Panc1 (cell line): ENCODE data around the gene BPIFA1. TPM values are rescaled to one million over a fixed set of nuclear protein-coding genes. Genes with fewer than 3 reads are reported as not detected.

Source experiments
- ATAC-seq: fragments of 200-7000 bp; cut with Tn5 transposase; 2 replicates; pipeline ENCODE4 v1.9.1; 2020; ENCODE audit warnings: mild to moderate bottlenecking, moderate library complexity
- BruUV-seq: library from RNA; stranded (reverse); fragments of 400-500 nt; replicated peaks from 2 replicates; lab custom pipeline; 2021; lab: Mats Ljungman, UMichigan
- CTCF ChIA-PET: fragments of 300-600 bp; sonication (Branson Sonifier 250); formaldehyde crosslinking; loops from one replicate; lab custom pipeline; 2022; ENCODE audit warnings: antibody characterized with exemption; lab: Charles Lee
- POLR2A ChIA-PET: fragments of 300-600 bp; sonication (Branson Sonifier 250); formaldehyde crosslinking; loops from one replicate; lab custom pipeline; 2022; ENCODE audit warnings: antibody characterized with exemption; lab: Charles Lee
- DNase-seq: peaks from one replicate; pipeline ENCODE4 v3.0.0-alpha.2; 2010; ENCODE audit warnings: low read depth, low spot score
- H3K27ac ChIP-seq: 2 replicates; pipeline ENCODE4 v1.5.1; 2011; ENCODE audit warnings: mild to moderate bottlenecking, low read length, inconsistent platforms
- H3K27me3 ChIP-seq: fragments of 200-500 bp; sonication (Bioruptor generic); 2 replicates; pipeline ENCODE4 v1.6.0; 2014; ENCODE audit warnings: low read length, inconsistent platforms; ENCODE audit not compliant: control insufficient read depth, insufficient read depth
- H3K36me3 ChIP-seq: fragments of 200-500 bp; sonication (Bioruptor generic); 2 replicates; pipeline ENCODE4 v1.5.1; 2014; ENCODE audit warnings: inconsistent platforms, mild to moderate bottlenecking, low read length, moderate library complexity; ENCODE audit not compliant: control insufficient read depth, insufficient read depth
- H3K4me1 ChIP-seq: 2 replicates; pipeline ENCODE4 v1.5.1; 2011; ENCODE audit warnings: inconsistent platforms, mild to moderate bottlenecking, low read length, moderate library complexity; ENCODE audit not compliant: control insufficient read depth, insufficient read depth
- H3K4me3 ChIP-seq, 2 experiments: 2 replicates each; pipeline ENCODE4 v1.5.1; 2011 to 2012; ENCODE audit warnings: low read depth in 2 of 2, low read length in 2 of 2, mild to moderate bottlenecking in 2 of 2, inconsistent platforms in 1 of 2, moderate library complexity in 1 of 2
- H3K9me3 ChIP-seq: fragments of 200-500 bp; sonication (Bioruptor generic); 2 replicates; pipeline ENCODE4 v1.5.1; 2014; ENCODE audit warnings: low read depth, mild to moderate bottlenecking, inconsistent platforms, low read length, moderate library complexity; ENCODE audit not compliant: control insufficient read depth, insufficient read depth
- POLR2AphosphoS5 ChIP-seq: IDR thresholded peaks from 2 replicates; pipeline ENCODE4 v1.6.1; 2012; ENCODE audit warnings: mild to moderate bottlenecking, low read depth, low read length, moderate library complexity
- SIN3A ChIP-seq: IDR thresholded peaks from 2 replicates; pipeline ENCODE4 v1.6.1; 2012; ENCODE audit warnings: low read depth, mild to moderate bottlenecking, low read length, moderate library complexity, borderline replicate concordance; ENCODE audit not compliant: insufficient read depth
- TCF7L2 ChIP-seq: IDR thresholded peaks from 2 replicates; pipeline ENCODE4 v1.6.1; 2011; ENCODE audit warnings: mild to moderate bottlenecking, low read depth, low read length, inconsistent platforms
- in situ Hi-C: cut with HindIII; loops from 2 replicates; pipeline ENCODE4 v1.10.0; 2016; ENCODE audit warnings: low sequenced_read_pairs, low pct_unique_long_range_greater_than_20kb
- intact Hi-C: fragments of 100-400 bp; cut with micrococcal nuclease; formaldehyde crosslinking; loops from one replicate; pipeline ENCODE4 v1.10.0; 2022; ENCODE audit not compliant: unreplicated experiment
- total RNA-seq: library from RNA; stranded (reverse); gene quantifications from one replicate; pipeline ENCODE4 v1.2.1, GENCODE V29; 2021; ENCODE audit not compliant: unreplicated experiment
- TF ChIP-seq, protein P1 (sequence below): fragments of 450-650 bp; IDR thresholded peaks from 2 replicates; pipeline ENCODE4 v1.5.1; 2017; ENCODE audit warnings: mild to moderate bottlenecking
- TF ChIP-seq, protein P2 (sequence below), 2 experiments: IDR thresholded peaks; 2 replicates each; pipeline ENCODE4 v1.6.1; 2011 to 2012; ENCODE audit warnings: low read depth in 2 of 2, control low read depth in 1 of 2, low read length in 1 of 2, mild to moderate bottlenecking in 1 of 2, moderate library complexity in 1 of 2; ENCODE audit not compliant: insufficient read depth in 1 of 2

Gene BPIFA1
- total RNA-seq, 1 experiment from 2014 or later = not detected

DNA sequence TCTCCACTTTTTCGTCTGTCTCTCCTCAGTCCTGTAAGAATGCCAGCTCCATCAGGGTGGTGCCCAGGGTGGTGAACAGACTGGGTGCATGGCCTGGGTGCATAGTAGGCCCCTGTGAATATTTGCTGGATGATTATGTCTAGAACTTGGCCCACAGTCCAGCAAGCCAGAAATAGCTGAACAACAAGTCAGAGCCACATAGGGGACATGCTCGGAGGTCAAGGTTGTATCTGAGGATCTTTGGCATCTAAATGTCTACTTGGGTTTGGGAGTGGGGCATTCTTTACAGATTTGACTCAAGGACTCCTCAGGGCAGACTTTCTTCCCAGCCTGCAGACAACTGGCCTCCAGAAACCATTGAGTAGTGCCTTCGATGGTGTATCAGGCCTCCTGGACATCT lies 36.8 kb upstream of the BPIFA1 start:
- Histone ChIP-seq H3K27me3 (peaks cover 24% of the 10 kb centered on the region), H3K9me3 (no peaks in the 10 kb centered on the region), H3K4me1 (no peaks in the 10 kb centered on the region), H3K36me3 (no peaks in the 10 kb centered on the region), H3K4me3 (no peak overlapping the region), H3K27ac (no peak overlapping the region)
- ChIA-PET CTCF (interaction anchor here (0.6 kb wide), 1 partner anchor 175 kb away, joined by 3 read pairs; no protein-coding TSS in a partner anchor), POLR2A (no interaction called here)
- intact Hi-C loops = no loop called here
- TF ChIP-seq, protein P1, sequence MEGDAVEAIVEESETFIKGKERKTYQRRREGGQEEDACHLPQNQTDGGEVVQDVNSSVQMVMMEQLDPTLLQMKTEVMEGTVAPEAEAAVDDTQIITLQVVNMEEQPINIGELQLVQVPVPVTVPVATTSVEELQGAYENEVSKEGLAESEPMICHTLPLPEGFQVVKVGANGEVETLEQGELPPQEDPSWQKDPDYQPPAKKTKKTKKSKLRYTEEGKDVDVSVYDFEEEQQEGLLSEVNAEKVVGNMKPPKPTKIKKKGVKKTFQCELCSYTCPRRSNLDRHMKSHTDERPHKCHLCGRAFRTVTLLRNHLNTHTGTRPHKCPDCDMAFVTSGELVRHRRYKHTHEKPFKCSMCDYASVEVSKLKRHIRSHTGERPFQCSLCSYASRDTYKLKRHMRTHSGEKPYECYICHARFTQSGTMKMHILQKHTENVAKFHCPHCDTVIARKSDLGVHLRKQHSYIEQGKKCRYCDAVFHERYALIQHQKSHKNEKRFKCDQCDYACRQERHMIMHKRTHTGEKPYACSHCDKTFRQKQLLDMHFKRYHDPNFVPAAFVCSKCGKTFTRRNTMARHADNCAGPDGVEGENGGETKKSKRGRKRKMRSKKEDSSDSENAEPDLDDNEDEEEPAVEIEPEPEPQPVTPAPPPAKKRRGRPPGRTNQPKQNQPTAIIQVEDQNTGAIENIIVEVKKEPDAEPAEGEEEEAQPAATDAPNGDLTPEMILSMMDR = no peak
- no peak for TF ChIP-seq TCF7L2
- no peak for TF ChIP-seq SIN3A
- TF ChIP-seq POLR2AphosphoS5 = no peak
- TF ChIP-seq, protein P2, sequence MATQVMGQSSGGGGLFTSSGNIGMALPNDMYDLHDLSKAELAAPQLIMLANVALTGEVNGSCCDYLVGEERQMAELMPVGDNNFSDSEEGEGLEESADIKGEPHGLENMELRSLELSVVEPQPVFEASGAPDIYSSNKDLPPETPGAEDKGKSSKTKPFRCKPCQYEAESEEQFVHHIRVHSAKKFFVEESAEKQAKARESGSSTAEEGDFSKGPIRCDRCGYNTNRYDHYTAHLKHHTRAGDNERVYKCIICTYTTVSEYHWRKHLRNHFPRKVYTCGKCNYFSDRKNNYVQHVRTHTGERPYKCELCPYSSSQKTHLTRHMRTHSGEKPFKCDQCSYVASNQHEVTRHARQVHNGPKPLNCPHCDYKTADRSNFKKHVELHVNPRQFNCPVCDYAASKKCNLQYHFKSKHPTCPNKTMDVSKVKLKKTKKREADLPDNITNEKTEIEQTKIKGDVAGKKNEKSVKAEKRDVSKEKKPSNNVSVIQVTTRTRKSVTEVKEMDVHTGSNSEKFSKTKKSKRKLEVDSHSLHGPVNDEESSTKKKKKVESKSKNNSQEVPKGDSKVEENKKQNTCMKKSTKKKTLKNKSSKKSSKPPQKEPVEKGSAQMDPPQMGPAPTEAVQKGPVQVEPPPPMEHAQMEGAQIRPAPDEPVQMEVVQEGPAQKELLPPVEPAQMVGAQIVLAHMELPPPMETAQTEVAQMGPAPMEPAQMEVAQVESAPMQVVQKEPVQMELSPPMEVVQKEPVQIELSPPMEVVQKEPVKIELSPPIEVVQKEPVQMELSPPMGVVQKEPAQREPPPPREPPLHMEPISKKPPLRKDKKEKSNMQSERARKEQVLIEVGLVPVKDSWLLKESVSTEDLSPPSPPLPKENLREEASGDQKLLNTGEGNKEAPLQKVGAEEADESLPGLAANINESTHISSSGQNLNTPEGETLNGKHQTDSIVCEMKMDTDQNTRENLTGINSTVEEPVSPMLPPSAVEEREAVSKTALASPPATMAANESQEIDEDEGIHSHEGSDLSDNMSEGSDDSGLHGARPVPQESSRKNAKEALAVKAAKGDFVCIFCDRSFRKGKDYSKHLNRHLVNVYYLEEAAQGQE (IDR thresholded peaks at IDR 0.05; ENCODE audit: insufficient read depth in 1 of 2, low read depth in 2 of 2, low read length in 1 of 2) = no peak
- DNase-seq (no peak), ATAC-seq (no peak)
- in situ Hi-C loops = no loop called here
- no TSS peak for BruUV-seq

DNA sequence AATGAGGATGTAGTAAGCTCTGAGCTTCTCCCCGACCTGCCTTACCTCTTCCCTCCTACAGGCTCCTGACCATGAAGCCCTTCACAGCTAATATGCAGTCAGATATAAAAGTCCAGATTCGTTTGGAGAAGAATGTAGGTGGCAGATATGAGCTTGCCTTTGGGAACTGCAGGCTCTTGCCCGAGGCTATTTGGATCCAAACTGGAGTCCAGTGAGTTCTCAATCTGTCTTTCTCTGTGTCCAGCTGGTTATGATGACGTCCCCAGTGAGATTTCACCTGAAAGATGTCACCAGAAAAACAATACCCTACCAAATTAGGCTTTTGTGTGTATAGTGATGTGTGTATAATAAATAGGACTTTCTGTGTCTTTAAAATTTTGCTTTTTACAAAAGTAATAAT lies 33.3 kb upstream of the BPIFA1 start:
- Histone ChIP-seq H3K9me3 (no peaks in the 10 kb centered on the region), H3K27ac (no peak overlapping the region), H3K4me3 (no peak overlapping the region), H3K36me3 (no peaks in the 10 kb centered on the region), H3K4me1 (no peaks in the 10 kb centered on the region), H3K27me3 (peaks cover 37% of the 10 kb centered on the region)
- in situ Hi-C loops = no loop called here
- BruUV-seq = no TSS peak
- TF ChIP-seq, protein P2 (IDR thresholded peaks at IDR 0.05; ENCODE audit: insufficient read depth in 1 of 2, low read depth in 2 of 2, low read length in 1 of 2) = no peak
- no peak for TF ChIP-seq POLR2AphosphoS5
- TF ChIP-seq, protein P1 = no peak
- no peak for TF ChIP-seq TCF7L2
- no peak for TF ChIP-seq SIN3A
- CTCF ChIA-PET = no interaction called here
- DNase-seq (no peak), ATAC-seq (no peak)
- intact Hi-C loops = no loop called here
- POLR2A ChIA-PET = interaction anchor here (0.7 kb wide), 1 partner anchor 274 kb away, joined by 8 read pairs; no protein-coding TSS in a partner anchor
